ENCODE data around the gene ALG12.
"Not testable (repeated sequence)": the region's sequence is repeated elsewhere in the genome, so short reads cannot be mapped to it uniquely, and the experiment has no call there.

ALG12 gene

GRCh38 chr22:49945042-49945794 is 27.0 kb upstream of the ALG12 start:
- not testable (repeated sequence) for DNase-seq

GRCh38 chr22:49944399-49944891 is 26.2 kb upstream of the ALG12 start:
- no peak for DNase-seq

GRCh38 chr22:49943771-49944398 is 25.6 kb upstream of the ALG12 start:
- no peak for DNase-seq

DNA sequence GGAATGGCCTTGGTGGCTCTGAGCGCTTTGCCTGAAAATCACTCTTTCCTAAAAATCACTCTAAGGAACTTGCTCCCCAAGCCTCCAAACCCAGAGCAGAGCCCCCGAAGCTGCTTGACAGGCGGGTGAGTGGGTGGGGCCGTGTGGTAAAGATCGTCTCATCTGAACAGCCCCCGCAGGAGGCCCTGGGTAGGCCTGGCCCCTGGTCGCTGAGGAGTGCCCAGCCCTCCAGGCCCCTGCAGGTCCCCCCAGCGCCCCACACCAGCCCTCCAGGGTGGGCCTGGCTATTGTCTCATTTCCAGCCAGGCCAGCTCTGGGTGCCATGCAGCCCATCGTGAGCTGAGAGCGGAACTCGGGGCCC is 25.1 kb upstream of the ALG12 start:
- no peak for DNase-seq

DNA sequence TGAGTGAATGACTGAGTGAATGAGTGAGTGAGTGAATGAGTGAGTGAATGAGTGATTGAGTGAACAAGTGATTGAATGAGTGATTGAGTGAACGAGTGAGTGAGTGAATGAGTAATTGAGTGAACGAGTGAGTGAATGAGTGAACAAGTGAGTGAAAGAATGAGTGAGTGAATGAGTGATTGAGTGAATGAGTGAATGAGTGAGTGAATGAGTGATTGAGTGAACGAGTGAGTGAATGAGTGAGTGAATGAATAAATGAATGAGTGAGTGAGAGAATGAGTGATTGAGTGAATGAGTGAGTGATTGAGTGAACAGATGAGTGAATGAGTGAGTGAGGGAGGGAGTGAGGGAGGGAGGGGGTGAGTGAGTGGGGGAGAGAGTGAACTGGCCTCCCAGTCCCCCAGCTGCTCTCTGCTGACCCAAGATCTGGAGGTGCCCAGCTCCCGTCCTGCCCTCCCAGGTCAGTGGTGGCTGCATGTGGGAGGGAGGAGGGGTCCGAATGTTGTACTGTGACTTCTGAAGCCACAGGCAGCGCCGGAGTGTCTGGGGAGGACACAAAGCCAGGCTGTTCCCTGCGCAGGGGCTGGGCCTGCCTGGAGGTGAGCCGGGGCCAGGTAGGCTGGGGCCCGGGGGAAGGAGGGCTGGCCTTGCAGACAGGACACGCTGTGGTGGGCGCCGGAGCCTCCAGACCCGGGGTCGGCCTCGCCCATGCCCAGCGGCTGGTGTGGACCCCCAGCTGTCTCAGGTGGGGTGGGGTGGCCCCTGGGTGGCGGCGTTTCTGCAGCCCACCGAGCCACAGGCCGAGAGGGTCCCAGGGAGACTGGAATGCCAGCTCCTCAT is 24.5 kb upstream of the ALG12 start:
- no peak for DNase-seq

DNA sequence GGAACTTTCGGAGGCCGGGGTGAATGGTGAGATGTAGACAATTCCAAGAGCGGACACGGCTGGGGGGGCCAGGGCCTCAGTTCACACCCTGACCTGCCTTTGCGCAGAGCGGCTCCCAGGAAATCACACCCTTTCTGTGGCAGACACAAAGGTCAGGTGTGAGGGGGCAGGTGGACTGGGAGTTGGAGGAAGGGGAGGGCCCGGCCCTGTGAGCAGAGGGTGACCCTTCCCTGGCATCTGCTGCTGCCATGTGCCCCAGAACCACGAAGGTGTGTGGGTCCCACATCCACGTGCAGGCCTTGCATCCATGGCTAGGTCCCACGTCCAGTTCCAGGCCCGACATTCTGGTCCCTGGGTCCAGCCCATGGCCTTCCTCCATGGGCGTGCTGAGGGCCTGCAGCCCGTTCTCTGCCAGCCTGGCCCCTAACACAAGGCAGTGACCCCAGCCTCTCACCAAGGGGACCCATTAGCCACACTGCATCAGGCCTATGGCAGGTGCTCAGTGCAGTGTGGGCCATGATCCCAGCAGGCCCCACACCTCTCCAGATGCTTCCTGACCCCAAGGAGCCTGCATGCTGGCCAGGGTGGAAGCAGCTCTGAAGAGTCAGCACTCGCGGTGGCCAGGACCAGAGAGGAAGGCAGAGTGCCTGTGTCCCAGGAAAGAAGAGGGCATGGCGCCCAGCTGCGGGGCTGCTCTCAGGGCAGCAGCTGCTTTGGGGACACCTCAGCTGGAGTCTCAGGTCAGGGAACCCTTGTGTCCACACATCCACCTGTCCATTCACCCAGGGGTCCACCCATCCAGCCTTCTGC is 23.5 kb upstream of the ALG12 start:
- no peak for DNase-seq

DNA sequence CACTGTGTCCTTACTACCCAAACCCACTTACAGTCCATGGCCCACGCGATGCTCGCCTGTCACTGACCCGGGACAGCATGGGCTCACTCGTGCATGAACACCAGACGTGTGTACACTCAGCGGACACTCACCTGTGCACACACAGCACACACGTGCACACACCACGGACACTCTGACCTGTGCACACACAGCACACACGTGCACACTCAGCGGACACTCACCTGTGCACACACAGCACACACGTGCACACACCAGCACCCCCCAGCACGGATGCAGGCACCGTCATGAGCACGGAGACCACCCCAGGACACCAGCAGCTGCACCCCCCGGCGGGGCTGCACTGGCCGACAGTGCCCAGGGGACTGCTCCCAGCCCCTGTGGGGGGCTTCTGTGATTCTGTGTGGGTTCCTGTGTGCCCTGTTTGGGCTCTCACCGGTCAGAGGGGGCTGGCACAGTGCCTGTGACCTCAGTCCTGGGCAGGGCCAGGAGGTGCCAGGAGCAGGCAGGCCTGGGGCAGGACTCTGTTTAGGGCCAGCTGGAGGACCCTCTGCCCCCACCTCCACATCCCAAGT is 20.4 kb upstream of the ALG12 start:
- no peak for DNase-seq

GRCh38 chr22:49937758-49938564 is 19.7 kb upstream of the ALG12 start:
- DNase-seq: no peak

DNA sequence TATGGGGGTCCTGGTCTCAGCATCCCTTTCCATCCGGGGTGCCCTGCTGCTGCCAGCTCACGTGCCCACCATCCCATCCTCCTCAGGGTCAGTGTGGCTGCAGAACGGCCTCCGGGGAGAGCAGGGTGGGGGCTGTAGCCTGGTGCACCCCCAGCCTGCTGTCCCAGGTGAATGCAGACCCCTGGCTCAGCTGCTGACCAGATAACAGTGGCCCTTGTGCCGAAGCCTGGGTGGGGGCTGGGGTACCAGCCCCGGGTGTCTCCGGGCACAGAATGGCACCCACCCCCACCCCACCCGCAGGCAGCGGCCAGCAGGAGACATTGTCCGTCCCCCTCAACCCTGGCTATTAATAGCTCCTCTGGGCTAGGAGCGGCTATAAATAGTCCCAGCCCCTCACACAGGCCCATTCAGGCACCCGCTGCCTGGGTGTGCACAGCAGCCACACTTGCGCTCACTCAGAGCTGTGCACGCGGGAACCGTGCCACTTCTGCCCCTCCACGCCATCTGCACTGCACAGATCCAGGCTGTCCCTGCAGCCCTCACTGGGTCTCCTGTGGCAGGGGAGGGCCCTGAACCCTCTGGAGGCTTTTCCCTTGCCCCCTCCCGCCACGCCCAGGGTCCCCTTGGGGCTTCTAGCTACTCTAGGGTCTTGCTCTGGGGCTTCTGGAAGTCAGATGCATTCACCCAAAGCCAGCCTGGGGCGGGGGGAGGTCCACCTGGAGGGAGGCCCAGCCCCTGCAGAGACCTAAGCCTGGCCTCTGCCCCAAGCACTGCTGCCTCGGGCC is 18.9 kb upstream of the ALG12 start:
- no peak for DNase-seq

DNA sequence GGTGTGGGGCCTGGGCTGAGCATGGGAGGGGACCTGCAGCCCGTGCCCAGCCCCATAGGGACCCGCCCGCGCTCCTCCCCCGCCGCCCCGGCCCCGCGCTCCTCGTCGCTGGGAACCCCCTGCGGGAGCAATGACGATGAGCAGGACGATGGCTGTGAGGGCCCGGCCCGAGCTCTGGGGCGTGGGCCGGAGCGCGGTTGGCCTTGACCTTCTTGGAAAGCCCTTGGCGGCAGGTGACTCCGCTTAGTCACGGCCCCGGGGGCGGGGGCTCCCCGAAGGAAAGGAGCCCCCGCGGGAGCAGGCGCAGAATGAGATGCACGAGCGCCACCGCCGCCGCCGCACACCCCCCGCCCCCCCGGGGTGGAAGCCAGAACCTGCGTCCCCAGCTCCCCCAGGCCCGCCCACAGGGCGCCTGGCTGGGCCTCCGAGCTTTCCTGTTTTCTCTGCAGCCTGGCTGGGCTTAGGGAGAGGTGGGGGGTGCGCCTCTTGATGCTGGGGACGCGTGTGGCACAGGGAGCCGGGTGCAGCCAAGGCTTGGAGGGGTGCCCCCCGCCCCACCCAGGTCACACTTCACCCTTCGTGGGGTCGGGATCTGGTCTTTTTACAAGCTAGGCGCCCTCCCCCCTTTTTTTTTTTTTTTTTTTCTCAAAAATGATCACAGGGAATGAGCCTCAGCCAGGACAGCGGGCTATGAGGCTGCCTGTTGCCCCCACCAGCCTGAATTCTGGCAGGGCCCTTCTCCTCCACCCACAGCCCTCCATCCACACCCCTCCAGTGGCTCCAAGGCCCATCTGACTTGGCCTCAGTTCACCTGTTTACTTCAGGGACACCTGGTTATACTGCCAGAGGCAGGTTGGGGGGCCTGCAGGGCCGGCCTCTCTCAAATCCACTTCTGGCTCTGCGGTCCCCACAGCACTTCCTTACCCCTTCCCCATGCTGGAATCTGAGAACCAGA is 18.1 kb upstream of the ALG12 start:
- DNase-seq: no peak

DNA sequence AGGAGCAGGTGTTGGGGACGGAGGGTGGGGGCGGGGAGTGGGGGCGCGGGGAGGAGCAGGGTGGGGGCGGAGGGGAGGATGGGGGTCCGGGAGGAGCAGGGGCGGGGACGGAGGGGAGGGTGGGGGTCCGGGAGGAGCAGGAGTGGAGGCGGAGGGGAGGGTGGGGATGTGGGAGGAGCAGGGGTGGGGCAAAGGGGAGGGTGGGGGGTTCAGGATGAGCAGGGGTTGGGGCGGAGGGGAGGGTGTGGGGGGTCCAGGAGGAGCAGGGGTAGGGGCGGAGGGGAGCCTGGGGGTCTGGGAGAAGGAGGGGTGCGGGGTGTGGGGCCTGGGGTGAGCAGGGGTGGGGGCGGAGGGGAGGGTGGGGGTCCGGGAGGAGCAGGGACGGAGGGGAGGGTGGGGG is 17.3 kb upstream of the ALG12 start:
- no peak for DNase-seq

GRCh38 chr22:49934891-49935557 is 16.8 kb upstream of the ALG12 start:
- DNase-seq: no peak

DNA sequence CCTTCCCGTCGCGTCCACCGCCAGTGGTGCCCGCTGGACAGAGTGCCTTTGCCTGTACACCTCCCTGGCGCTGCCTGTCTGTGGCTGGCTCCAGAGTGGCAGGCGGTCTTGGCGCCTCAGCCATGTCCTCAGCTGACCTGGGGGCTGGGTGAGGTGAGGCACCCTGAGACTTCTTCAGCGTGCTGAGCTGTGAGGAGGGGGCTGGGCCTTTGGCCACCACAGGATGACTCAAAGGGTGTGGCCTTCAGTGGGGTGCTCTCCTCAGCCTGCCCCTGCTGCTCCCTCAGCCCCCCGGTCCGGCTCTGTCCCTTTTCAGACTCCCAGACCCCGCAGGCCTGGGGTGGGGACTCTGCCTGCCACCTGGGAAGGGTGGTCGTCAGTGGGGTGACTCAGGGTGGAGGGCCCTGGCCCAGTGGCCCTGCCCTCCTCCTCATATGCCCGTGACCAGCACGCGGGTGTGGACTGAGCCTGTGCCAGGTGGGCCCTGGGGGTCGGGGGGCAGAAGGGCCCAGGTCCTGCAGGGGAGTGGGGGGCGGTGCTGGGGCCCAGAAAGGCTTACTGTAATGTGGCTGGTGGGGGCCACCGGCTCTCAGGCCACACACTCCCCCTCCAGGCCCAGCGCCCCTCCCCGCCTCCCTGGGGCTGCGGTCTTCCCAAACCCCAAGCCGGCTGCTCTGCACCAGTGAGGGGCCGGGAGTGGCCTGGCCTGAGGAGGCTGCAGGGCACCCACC is 16.1 kb upstream of the ALG12 start:
- no peak for DNase-seq

- DNase-seq: no peak
Observed at GRCh38 chr22:49933236-49934159, 15.3 kb upstream of the ALG12 start.

- DNase-seq: peak; percentile 90
Observed at GRCh38 chr22:49930596-49931412, 12.6 kb upstream of the ALG12 start.

GRCh38 chr22:49929994-49930575 is 11.8 kb upstream of the ALG12 start:
- DNase-seq: no peak
